Spleen (tissue), 11 donors: Measurements from ENCODE around the gene TMCO4. TPM values are rescaled to one million over a fixed set of nuclear protein-coding genes. Genes with fewer than 3 reads are reported as not detected.

Experiments
- DNase-seq: peaks from one replicate; pipeline ENCODE4 v3.0.0-alpha.2; 2020
- H3K27ac ChIP-seq, 8 donors: fragments of 200-600 bp; sonication (generic) in 7 of 8; 1 replicate in 4 of 8; 2 replicates in 4 of 8; pipeline versions ENCODE4 v1.5.0 to v1.8.0; 2016 to 2021; ENCODE audit warnings: inconsistent platforms in 4 of 8, mild to moderate bottlenecking in 4 of 8, moderate library complexity in 1 of 8
- H3K27me3 ChIP-seq, 7 donors: fragments of 200-600 bp; sonication (generic) in 6 of 7; replicated peaks in 1 of 7; 1 replicate in 4 of 7; 2 replicates in 3 of 7; pipeline versions ENCODE4 v1.5.0 to v1.8.0; 2016 to 2021; ENCODE audit warnings: inconsistent platforms in 3 of 7, mild to moderate bottlenecking in 1 of 7
- H3K36me3 ChIP-seq, 6 donors: fragments of 200-600 bp; sonication (generic) in 5 of 6; 1 replicate in 4 of 6; 2 replicates in 2 of 6; pipeline versions ENCODE4 v1.5.0 to v1.8.0; 2016 to 2021; ENCODE audit warnings: inconsistent platforms in 2 of 6
- H3K4me1 ChIP-seq, 6 donors: fragments of 200-600 bp; sonication (generic) in 5 of 6; 1 replicate in 3 of 6; 2 replicates in 3 of 6; pipeline versions ENCODE4 v1.5.0 to v1.8.0; 2016 to 2021; ENCODE audit warnings: inconsistent platforms in 3 of 6
- H3K4me3 ChIP-seq, 8 donors: fragments of 200-600 bp; sonication (generic) in 7 of 8; 1 replicate in 4 of 8; 2 replicates in 4 of 8; pipeline versions ENCODE4 v1.5.0 to v1.8.0; 2016 to 2021; ENCODE audit warnings: inconsistent platforms in 4 of 8, mild to moderate bottlenecking in 4 of 8, moderate library complexity in 2 of 8
- H3K9me3 ChIP-seq, 8 donors: fragments of 200-600 bp; sonication (generic) in 7 of 8; 1 replicate in 4 of 8; 2 replicates in 4 of 8; pipeline versions ENCODE4 v1.5.0 to v1.8.0; 2016 to 2021; ENCODE audit warnings: inconsistent platforms in 4 of 8
- POLR2A ChIP-seq, 3 donors: fragments of 450-650 bp; IDR thresholded peaks; one replicate each; pipeline ENCODE4 v1.5.1; 2017; ENCODE audit warnings: antibody characterized with exemption in 3 of 3, mild to moderate bottlenecking in 1 of 3
- POLR2AphosphoS5 ChIP-seq, 3 donors: sonication (generic); formaldehyde crosslinking; IDR thresholded peaks; one replicate each; pipeline ENCODE4 v1.5.1; 2017; ENCODE audit warnings: antibody characterized with exemption in 3 of 3
- WGBS, 5 donors: extraction: QIAGEN DNeasy Blood & Tissue Kit in 3 of 5; methylation state at CpG; one replicate each; pipeline versions ENCODE4 v1.1.5 to v1.1.7; 2013 to 2018; 5-methylcytosine and 5-hydroxymethylcytosine counted together
- intact Hi-C: fragments of 100-400 bp; cut with DNase I; formaldehyde crosslinking; loops from one replicate; pipeline ENCODE4 v1.15.0; 2023; ENCODE audit warnings: low total_unique reads
- polyA plus RNA-seq, 3 donors: library from polyadenylated mRNA; stranded (reverse); fragments of 200-250 nt; gene quantifications; one replicate each; pipeline ENCODE4 v1.2.1, GENCODE V29; 2013
- total RNA-seq, 7 donors: library from RNA; depleted of rRNA in 3 of 7; stranded (reverse); fragments of >200 nt in 3 of 7; fragmentation: NEBNext Ultra II Directional in 4 of 7; extraction: Animal tissue kit (Norgen Biotek cat#: 25700) in 4 of 7; gene quantifications; one replicate each; pipeline versions ENCODE4 v1.1.0 to v1.2.1, GENCODE V29; 2016 to 2021
- TF ChIP-seq, protein P1 (sequence below), 11 experiments: fragments of 200-600 bp in 7 of 11; fragments of 450-650 bp in 4 of 11; sonication (generic) in 4 of 11; IDR thresholded peaks in 8 of 11; conservative IDR thresholded peaks in 3 of 11; 1 replicate in 7 of 11; 2 replicates in 4 of 11; pipeline versions ENCODE4 v1.4.0 to v1.8.0; 2016 to 2021; ENCODE audit warnings: antibody characterized with exemption in 11 of 11, inconsistent platforms in 4 of 11, mild to moderate bottlenecking in 1 of 11
- donor health status: healthy with polysubstance abuse.
- donor health status: DM: no; HTN: no; CAD: no; lungs with moderate emphysema.
- donor health status: DM: no; HTN: no; CAD: no.
- donor health status: Bipolar disorder and iron deficiency.
- donor health status: healthy.
- donor health status: DM: no; HTN: no; CAD: no.
- donor health status: DM: yes; HTN: yes; CAD: no.

TMCO4 gene
- total and polyA plus RNA-seq, 10 donors, result 15.4 to 40.8 (median 27.2) TPM

DNA sequence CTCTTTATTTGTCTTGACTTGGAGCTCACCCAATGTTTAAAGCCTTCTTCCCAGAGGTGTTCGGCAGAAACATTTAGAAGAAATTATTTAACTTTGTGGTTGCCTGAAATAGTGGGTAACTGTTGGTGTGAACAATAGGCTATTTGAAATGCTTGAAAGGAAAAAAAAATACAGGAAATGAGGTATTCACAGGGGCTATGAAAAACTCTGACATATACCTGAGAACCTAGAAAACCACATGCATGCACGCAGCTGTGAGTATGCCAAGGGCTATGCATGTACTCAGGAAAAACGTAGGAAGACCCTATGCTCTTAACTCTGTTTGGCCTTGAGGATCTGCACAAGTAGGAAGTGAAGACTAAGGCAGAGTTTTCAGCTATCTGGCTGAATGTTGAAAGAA is 31.7 kb upstream of the TMCO4 start:
- Histone ChIP-seq H3K36me3 (no peaks in the 10 kb centered on the region), H3K27ac (no peak overlapping the region), H3K4me3 (no peak overlapping the region), H3K27me3 (peaks cover 0 to 34% (median 0%) of the 10 kb centered on the region in 7 donors), H3K4me1 (no peaks in the 10 kb centered on the region), H3K9me3 (peaks cover 0 to 9% (median 3%) of the 10 kb centered on the region in 8 donors)
- intact Hi-C loops, result no loop called here
- DNase-seq, result no peak
- WGBS, 5 donors, result 65 to 81% (median 70%) methylated on average over 3 of the region's 3 CpGs
- TF ChIP-seq, protein P1, sequence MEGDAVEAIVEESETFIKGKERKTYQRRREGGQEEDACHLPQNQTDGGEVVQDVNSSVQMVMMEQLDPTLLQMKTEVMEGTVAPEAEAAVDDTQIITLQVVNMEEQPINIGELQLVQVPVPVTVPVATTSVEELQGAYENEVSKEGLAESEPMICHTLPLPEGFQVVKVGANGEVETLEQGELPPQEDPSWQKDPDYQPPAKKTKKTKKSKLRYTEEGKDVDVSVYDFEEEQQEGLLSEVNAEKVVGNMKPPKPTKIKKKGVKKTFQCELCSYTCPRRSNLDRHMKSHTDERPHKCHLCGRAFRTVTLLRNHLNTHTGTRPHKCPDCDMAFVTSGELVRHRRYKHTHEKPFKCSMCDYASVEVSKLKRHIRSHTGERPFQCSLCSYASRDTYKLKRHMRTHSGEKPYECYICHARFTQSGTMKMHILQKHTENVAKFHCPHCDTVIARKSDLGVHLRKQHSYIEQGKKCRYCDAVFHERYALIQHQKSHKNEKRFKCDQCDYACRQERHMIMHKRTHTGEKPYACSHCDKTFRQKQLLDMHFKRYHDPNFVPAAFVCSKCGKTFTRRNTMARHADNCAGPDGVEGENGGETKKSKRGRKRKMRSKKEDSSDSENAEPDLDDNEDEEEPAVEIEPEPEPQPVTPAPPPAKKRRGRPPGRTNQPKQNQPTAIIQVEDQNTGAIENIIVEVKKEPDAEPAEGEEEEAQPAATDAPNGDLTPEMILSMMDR (IDR thresholded peaks at IDR 0.05 in 8 of 11, conservative IDR thresholded peaks at IDR 0.05 in 3 of 11), result no peak
- TF ChIP-seq POLR2A (IDR thresholded peaks at IDR 0.05) (no peak), POLR2AphosphoS5 (IDR thresholded peaks at IDR 0.05) (no peak)

DNA sequence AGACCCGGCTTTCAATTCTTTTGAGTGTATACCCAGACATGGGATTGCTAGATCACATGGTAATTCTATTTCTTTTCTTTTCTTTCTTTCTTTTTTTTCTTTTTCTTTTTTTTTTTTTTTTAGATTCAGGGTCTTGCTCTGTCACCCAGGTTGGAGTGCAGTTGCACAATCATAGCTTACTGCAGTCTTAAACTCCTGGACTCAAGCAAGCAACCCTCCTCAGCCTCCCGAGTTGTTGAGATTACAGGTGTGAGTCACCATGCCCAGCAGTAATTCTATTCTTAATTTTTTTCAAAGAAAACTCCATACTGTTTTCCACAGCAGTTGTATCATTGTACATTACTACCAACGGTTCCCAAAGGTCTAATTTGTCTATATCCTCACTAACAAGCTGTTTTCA is 28.8 kb upstream of the TMCO4 start:
- Histone ChIP-seq H3K27me3 (peaks cover 0 to 34% (median 0%) of the 10 kb centered on the region in 7 donors), H3K4me1 (no peaks in the 10 kb centered on the region), H3K27ac (no peak overlapping the region), H3K36me3 (no peaks in the 10 kb centered on the region), H3K9me3 (peaks cover 0 to 9% (median 3%) of the 10 kb centered on the region in 8 donors), H3K4me3 (no peak overlapping the region)
- TF ChIP-seq, protein P1 (IDR thresholded peaks at IDR 0.05 in 8 of 11, conservative IDR thresholded peaks at IDR 0.05 in 3 of 11), result no peak
- TF ChIP-seq POLR2A (IDR thresholded peaks at IDR 0.05), result no peak
- TF ChIP-seq POLR2AphosphoS5 (IDR thresholded peaks at IDR 0.05), result no peak
- intact Hi-C loops, result no loop called here
- WGBS, 5 donors, result 79 to 85% (median 83%) methylated on average over 3 of the region's 3 CpGs
- no peak for DNase-seq

DNA sequence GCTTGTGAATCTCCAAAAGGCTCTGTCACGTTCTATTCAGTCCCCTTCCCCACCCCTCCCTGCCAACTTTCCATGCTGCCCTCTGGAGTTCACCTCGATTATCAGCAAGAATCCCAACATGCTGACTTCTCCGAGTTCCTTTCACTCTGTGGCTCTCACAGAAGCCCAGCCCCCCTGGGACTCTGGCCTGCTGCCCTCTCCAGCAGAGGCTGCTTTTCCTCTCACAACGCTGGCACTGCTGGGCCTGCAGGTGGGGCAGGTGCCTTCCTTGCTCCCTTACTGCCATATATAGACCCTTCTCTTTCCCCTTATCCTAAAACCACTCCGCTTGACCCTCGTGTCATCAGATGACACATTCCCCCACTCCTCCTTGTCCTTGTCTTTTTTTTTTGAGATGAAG is 25.6 kb upstream of the TMCO4 start:
- Histone ChIP-seq H3K27ac (no peak overlapping the region), H3K4me3 (no peak overlapping the region), H3K27me3 (peaks cover 0 to 11% (median 0%) of the 10 kb centered on the region in 7 donors), H3K4me1 (no peaks in the 10 kb centered on the region), H3K36me3 (no peaks in the 10 kb centered on the region), H3K9me3 (no peaks in the 10 kb centered on the region)
- intact Hi-C loops, result no loop called here
- WGBS, 5 donors, result 35 to 43% (median 38%) methylated on average over 6 of the region's 6 CpGs
- no peak for DNase-seq
- no peak for TF ChIP-seq POLR2AphosphoS5 (IDR thresholded peaks at IDR 0.05)
- TF ChIP-seq, protein P1 (IDR thresholded peaks at IDR 0.05 in 8 of 11, conservative IDR thresholded peaks at IDR 0.05 in 3 of 11), result no peak
- no peak for TF ChIP-seq POLR2A (IDR thresholded peaks at IDR 0.05)

DNA sequence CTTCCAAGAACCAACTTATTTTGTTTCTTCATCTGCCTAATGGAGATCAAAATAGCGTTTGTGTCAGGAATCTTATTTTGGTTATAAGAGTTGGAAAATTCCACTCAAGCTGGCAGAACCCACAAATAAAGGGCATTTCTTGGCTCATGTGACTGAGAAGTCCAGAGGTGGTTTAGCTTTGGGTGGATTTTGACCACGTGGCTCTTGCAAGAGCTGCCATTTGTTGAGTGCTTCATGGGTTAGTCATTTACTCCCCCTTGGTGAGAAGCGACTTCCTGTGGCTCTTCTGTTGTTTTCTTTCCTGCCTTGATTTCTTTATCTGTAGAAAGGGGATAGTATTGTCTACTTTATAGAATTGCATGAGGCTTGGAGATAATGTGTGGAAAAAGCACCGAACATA is 24.8 kb upstream of the TMCO4 start:
- no peak overlapping the region for H3K4me3 ChIP-seq
- WGBS, 5 donors, result 70 to 77% (median 72%) methylated on average over 4 of the region's 4 CpGs
- intact Hi-C loops, result no loop called here
- no peak for DNase-seq
- H3K27me3 ChIP-seq, result peaks cover 0 to 4% (median 0%) of the 10 kb centered on the region in 7 donors
- H3K27ac ChIP-seq, result no peak overlapping the region
- TF ChIP-seq, protein P1 (IDR thresholded peaks at IDR 0.05 in 8 of 11, conservative IDR thresholded peaks at IDR 0.05 in 3 of 11), result no peak
- TF ChIP-seq POLR2AphosphoS5 (IDR thresholded peaks at IDR 0.05) (no peak), POLR2A (IDR thresholded peaks at IDR 0.05) (no peak)
- H3K4me1 ChIP-seq, result no peaks in the 10 kb centered on the region
- no peaks in the 10 kb centered on the region for H3K36me3 ChIP-seq
- H3K9me3 ChIP-seq, result no peaks in the 10 kb centered on the region
